LNCaP clone FGC (cell line): ENCODE measurements around the gene ALG8.
"Not testable (repeated sequence)": the region's sequence is repeated elsewhere in the genome, so short reads cannot be mapped to it uniquely, and the experiment has no call there.

Experiments
- DNase-seq: peaks from one replicate; pipeline ENCODE4 v3.0.0-alpha.2; 2011; ENCODE audit warnings: low read depth
- H3K4me3 ChIP-seq: 2 replicates; pipeline ENCODE4 v1.5.1; 2011; ENCODE audit warnings: mild to moderate bottlenecking, low read depth, low read length, control low read depth
- CTCF ChIP-seq: IDR thresholded peaks from 2 replicates; pipeline ENCODE4 v1.5.1; 2012; ENCODE audit warnings: mild to moderate bottlenecking; ENCODE audit not compliant: control insufficient read depth, insufficient read depth; ENCODE audit errors: extremely low read depth

ALG8 gene

GRCh38 chr11:78061921-78062311 lies 77.5 kb downstream of the ALG8 start:
- H3K4me3 ChIP-seq, result no peak overlapping the region
- no peak for DNase-seq
- no peak for TF ChIP-seq CTCF

GRCh38 chr11:78061088-78061920 lies 78.1 kb downstream of the ALG8 start:
- H3K4me3 ChIP-seq, result 0 out of 2 replicates have a peak overlapping the region, but pooled peaks have one; percentile 5
- TF ChIP-seq CTCF, result no peak
- peak; percentile 94 for DNase-seq

- no peak for DNase-seq
- H3K4me3 ChIP-seq, result no peak overlapping the region
- no peak for TF ChIP-seq CTCF
Observed at GRCh38 chr11:78060533-78060932, 78.9 kb downstream of the ALG8 start.

GRCh38 chr11:78059749-78060328 lies 79.6 kb downstream of the ALG8 start:
- DNase-seq, H3K4me3 ChIP-seq: not testable (repeated sequence)

GRCh38 chr11:78057462-78058055 lies 81.9 kb downstream of the ALG8 start:
- no peak for TF ChIP-seq CTCF
- H3K4me3 ChIP-seq, result no peak overlapping the region

GRCh38 chr11:78056093-78056492 lies 83.3 kb downstream of the ALG8 start:
- no peak for TF ChIP-seq CTCF
- H3K4me3 ChIP-seq, result no peak overlapping the region
- no peak for DNase-seq

More at GRCh38 chr11:78057462-78058055, 81.9 kb downstream of the ALG8 start:
- no peak for DNase-seq

GRCh38 chr11:78054971-78055370 lies 84.5 kb downstream of the ALG8 start:
- no peak for DNase-seq
- no peak overlapping the region for H3K4me3 ChIP-seq
- TF ChIP-seq CTCF, result no peak
